Activated naive CD4-positive, alpha-beta T cell treated with anti-CD3 and anti-CD28 coated beads, Interleukin-2, amount 50 U/mL, for 16 hours (primary cell): ENCODE measurements around the gene CACNA1H.
"Not testable (repeated sequence)": the region's sequence is repeated elsewhere in the genome, so short reads cannot be mapped to it uniquely, and the experiment has no call there.

Experiments used
- DNase-seq: peaks from one replicate; pipeline ENCODE4 v3.0.0-alpha.2; 2020

Gene CACNA1H

GRCh38 chr16:1176280-1176897 lies 23.5 kb downstream of the CACNA1H start:
- DNase-seq, result no peak

DNA sequence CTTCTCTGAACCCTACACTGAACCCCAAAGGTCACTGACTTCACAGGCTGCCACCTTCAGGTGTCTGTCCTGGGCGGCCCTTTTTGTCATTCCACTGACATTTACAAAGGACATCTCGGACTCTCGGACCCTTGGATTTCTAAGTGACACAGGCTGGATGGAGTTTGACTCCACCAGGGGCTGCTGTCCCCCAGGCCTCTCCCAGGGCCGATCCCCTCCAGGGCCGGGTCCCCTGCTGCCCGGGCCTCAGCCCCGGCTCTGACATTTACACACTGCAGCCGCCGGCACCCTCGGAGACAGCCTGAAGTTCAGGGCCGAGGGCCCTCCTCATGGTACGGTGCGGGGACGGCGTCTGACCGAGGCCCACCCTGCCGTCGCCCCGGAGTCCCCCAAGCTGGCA lies 24.1 kb downstream of the CACNA1H start:
- DNase-seq, result no peak

- no peak for DNase-seq
These were observed 24.8 kb downstream of the CACNA1H start for GRCh38 chr16:1177750-1178149.

GRCh38 chr16:1178295-1178910 lies 25.5 kb downstream of the CACNA1H start:
- no peak for DNase-seq

DNA sequence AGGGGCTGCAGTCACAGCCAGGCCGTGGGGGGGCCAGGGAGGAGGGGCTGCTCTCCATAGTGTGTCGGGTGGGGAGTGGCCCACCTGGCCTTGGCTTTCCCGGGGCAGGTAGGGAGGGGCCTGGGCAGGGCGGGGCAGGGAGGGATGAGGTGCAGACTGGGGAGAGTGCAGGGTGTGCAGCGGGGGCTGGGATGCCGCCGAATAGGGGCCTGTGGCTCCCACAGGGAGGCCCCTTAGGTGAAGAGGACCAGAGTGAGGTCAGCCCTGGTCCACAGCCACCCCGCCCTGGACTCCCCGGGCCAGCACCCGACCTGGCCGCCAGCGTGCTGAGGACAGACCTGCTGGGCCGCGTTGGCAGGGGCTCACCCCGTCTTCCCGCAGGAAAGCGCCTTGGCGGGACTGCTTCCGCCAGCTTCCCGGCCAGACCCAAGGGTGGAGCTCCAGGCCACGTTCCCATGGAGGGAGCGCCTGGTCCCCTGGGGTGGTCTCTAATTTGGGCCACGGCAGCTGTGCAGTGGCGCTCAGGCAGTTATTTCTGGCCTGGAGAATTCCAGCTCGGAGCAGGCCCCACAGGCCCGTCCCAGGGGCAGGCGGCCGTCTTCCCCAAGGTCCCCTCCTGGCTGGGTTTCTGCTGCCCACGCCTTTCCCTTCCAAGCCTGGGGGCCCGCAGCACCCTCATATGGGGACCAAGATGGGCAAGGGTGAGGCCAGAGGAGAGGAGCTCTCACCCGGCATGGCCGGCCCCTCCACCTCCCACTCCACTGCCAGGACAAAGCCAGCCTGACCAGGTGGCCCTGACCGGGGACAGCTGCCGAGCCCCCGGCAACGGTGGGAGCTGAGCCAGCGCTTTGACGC lies 27.9 kb downstream of the CACNA1H start:
- DNase-seq, result no peak

- DNase-seq, result no peak
These were observed 28.8 kb downstream of the CACNA1H start for GRCh38 chr16:1181404-1182315.

GRCh38 chr16:1182316-1182671 lies 29.4 kb downstream of the CACNA1H start:
- no peak for DNase-seq

GRCh38 chr16:1182950-1183907 lies 30.3 kb downstream of the CACNA1H start:
- DNase-seq, result no peak

GRCh38 chr16:1184156-1184868 lies 31.4 kb downstream of the CACNA1H start:
- DNase-seq, result no peak

- DNase-seq, result no peak
These were observed 32.1 kb downstream of the CACNA1H start for GRCh38 chr16:1184980-1185379.

DNA sequence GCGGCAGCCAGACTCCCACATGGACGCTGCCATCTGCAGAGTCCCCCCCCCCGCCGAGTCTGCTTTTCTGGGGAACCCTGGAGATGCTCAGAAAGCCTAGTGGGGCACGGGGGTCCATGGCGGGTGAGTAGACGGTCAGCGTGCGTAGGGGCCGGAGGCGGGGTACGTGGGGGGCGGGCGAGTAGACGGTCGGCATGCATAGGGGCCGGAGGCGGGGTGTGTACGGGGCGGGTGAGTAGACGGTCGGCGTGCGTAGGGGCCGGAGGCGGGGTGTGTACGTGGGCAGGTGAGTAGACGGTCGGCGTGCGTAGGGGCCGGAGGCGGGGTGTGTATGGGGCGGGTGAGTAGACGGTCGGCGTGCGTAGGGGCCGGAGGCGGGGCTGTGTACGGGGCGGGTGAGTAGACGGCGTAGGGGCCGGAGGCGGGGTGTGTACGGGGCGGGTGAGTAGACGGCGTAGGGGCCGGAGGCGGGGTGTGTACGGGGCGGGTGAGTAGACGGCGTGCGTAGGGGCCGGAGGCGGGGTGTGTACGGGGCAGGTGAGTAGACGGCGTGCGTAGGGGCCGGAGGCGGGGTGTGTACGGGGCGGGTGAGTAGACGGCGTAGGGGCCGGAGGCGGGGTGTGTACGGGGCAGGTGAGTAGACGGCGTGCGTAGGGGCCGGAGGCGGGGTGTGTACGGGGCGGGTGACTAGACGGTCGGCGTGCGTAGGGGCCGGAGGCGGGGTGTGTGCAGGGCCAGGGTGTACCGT lies 32.7 kb downstream of the CACNA1H start:
- DNase-seq, result not testable (repeated sequence)

GRCh38 chr16:1188432-1189189 lies 35.7 kb downstream of the CACNA1H start:
- peak; percentile 51 for DNase-seq

GRCh38 chr16:1189455-1189854 lies 36.5 kb downstream of the CACNA1H start:
- DNase-seq, result no peak

DNA sequence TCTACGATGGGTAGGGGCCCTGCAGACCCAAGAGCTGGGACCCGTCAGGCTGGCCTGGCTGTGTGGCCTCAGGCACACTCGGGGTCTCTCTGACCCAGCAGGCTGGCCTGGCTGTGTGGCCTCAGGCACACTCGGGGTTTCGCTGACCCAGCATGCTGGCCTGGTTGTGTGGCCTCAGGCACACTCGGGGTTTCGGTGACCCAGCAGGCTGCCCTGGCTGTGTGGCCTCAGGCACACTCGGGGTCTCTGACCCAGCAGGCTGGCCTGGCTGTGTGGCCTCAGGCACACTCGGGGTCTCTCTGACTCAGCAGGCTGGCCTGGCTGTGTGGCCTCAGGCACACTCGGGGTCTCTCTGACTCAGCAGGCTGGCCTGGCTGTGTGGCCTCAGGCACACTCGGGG lies 37.9 kb downstream of the CACNA1H start:
- DNase-seq, result not testable (repeated sequence)

GRCh38 chr16:1192384-1193073 lies 39.6 kb downstream of the CACNA1H start:
- no peak for DNase-seq

GRCh38 chr16:1193143-1193824 lies 40.4 kb downstream of the CACNA1H start:
- DNase-seq, result no peak

DNA sequence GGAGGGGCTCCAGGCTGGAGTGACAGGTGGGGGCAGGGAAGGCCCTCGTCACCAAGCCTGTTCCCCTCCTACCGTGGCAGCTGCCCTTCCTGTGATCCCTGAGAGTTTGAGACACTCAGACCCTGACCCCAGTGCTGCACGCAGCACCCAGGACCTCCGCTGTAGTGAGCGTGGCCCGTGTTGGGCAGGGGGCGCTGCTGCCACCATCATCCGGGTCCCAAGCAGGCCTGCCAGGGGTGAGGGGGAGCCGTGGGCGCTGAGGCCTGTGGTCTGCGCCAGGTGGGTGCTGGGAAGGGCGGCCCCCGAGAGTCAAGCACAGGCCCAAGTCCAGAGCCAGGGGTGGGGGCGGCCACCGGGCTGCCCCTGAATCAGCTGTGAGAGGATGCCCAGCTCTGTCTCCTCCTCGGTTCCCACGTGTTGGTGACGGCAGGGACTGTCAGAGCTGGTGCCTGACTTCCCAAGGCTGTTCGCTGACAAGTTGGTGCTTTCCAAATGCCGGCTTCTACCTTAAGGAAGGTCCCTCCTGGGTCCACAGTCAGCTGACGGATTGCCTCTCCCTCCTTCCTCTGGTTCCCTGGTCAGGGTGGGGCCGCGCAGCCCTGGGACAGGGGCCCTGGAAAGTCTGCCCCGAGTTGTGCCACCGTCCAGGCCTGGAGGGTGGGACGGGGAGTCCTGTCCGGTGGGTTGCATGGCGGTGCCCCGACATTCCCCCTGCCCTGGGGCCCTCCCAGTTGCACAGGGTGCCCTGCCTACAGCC lies 41.1 kb downstream of the CACNA1H start:
- no peak for DNase-seq
